Breast epithelium (tissue), 3 donors: ENCODE data around the gene NBAS.

ENCODE experiments used
- CTCF ChIP-seq, 3 donors: fragments of 450-650 bp; IDR thresholded peaks; one replicate each; pipeline ENCODE4 v1.5.1; 2016 to 2017; ENCODE audit warnings: antibody characterized with exemption in 3 of 3, mild to moderate bottlenecking in 3 of 3, moderate library complexity in 3 of 3
- POLR2A ChIP-seq: fragments of 450-650 bp; IDR thresholded peaks from one replicate; pipeline ENCODE4 v1.6.1; 2016; ENCODE audit warnings: antibody characterized with exemption, mild to moderate bottlenecking, moderate library complexity
- POLR2AphosphoS5 ChIP-seq, 3 donors: sonication (generic); formaldehyde crosslinking; IDR thresholded peaks; one replicate each; pipeline ENCODE4 v1.6.1; 2017; ENCODE audit warnings: antibody characterized with exemption in 3 of 3

DNA sequence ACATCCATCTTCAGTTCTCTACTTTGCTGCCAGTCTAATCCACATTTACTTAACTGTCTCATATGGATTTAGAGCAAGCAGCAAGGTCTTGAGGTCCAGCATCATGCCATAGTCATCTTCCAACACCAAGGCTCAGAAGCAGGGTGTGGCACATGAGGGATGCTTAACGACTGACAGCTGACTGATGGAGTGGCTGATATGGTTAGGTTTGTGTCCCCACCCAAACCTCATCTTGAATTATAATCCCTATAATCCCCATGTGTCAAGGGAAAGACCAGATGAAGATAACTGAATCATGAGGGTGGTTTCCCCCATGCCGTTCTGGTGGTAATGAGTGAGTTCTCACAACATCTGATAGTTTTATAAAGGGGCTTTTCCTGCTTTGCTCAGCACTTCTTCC is 257.3 kb downstream of the NBAS start:
- TF ChIP-seq CTCF (IDR thresholded peaks at IDR 0.05) (no peak), POLR2A (no peak), POLR2AphosphoS5 (IDR thresholded peaks at IDR 0.05) (no peak)
